Vagina (tissue), 2 donors: ENCODE results near the gene HMMR.
"Not testable (repeated sequence)": the region's sequence is repeated elsewhere in the genome, so short reads cannot be mapped to it uniquely, and the experiment has no call there.

ENCODE experiments used
- POLR2A ChIP-seq, 2 donors: fragments of 450-650 bp; IDR thresholded peaks; one replicate each; pipeline ENCODE4 v1.6.1; 2017; ENCODE audit warnings: antibody characterized with exemption in 2 of 2, mild to moderate bottlenecking in 2 of 2, moderate library complexity in 2 of 2
- POLR2AphosphoS5 ChIP-seq, 2 donors: sonication (generic); formaldehyde crosslinking; IDR thresholded peaks; one replicate each; pipeline ENCODE4 v1.9.0; 2017; ENCODE audit warnings: antibody characterized with exemption in 2 of 2, mild to moderate bottlenecking in 2 of 2, low read depth in 1 of 2; ENCODE audit not compliant: insufficient read depth in 1 of 2
- TF ChIP-seq, protein P1 (sequence below), 3 experiments: fragments of 450-650 bp in 2 of 3; fragments of 200-600 bp in 1 of 3; sonication (generic) in 1 of 3; IDR thresholded peaks; one replicate each; pipeline ENCODE4 v1.5.1; 2017 to 2019; ENCODE audit warnings: antibody characterized with exemption in 3 of 3, mild to moderate bottlenecking in 2 of 3, moderate library complexity in 2 of 3

DNA sequence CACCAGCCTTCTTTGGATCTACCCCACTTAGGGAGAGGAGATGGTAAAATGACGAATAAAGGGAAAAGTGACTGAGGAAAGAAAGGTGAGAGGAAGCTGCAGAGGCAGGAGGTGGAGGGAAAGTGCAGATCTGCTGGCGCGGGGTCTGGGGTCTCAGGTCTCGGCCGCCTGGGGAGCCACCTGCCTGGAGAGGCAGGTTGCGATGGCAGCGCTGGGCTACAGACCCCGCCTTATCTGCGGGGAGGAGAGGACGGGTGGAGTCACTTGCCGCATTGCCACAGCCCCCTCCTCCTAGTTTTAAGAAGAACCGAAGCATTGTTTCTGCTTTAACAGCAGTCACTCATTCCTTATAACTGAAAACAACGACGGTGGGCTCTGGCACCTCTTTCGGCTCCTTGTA is 44.8 kb upstream of the HMMR start:
- TF ChIP-seq, protein P1, sequence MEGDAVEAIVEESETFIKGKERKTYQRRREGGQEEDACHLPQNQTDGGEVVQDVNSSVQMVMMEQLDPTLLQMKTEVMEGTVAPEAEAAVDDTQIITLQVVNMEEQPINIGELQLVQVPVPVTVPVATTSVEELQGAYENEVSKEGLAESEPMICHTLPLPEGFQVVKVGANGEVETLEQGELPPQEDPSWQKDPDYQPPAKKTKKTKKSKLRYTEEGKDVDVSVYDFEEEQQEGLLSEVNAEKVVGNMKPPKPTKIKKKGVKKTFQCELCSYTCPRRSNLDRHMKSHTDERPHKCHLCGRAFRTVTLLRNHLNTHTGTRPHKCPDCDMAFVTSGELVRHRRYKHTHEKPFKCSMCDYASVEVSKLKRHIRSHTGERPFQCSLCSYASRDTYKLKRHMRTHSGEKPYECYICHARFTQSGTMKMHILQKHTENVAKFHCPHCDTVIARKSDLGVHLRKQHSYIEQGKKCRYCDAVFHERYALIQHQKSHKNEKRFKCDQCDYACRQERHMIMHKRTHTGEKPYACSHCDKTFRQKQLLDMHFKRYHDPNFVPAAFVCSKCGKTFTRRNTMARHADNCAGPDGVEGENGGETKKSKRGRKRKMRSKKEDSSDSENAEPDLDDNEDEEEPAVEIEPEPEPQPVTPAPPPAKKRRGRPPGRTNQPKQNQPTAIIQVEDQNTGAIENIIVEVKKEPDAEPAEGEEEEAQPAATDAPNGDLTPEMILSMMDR (IDR thresholded peaks at IDR 0.05): not testable (repeated sequence)
- not testable (repeated sequence) for TF ChIP-seq POLR2AphosphoS5 (IDR thresholded peaks at IDR 0.05; ENCODE audit: insufficient read depth in 1 of 2, low read depth in 1 of 2); POLR2A (IDR thresholded peaks at IDR 0.05)
